ENCODE data around the gene CCKAR.

The CCKAR gene, protein sequence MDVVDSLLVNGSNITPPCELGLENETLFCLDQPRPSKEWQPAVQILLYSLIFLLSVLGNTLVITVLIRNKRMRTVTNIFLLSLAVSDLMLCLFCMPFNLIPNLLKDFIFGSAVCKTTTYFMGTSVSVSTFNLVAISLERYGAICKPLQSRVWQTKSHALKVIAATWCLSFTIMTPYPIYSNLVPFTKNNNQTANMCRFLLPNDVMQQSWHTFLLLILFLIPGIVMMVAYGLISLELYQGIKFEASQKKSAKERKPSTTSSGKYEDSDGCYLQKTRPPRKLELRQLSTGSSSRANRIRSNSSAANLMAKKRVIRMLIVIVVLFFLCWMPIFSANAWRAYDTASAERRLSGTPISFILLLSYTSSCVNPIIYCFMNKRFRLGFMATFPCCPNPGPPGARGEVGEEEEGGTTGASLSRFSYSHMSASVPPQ

GRCh38 chr4:26490111-26490959, at the start of gene CCKAR:
Gene CCKAR, minus strand, starts transcription at chr4:26490484. Its CDS starts 217 bp downstream, at chr4:26490267.
- no peak within 1 kb of the TSS for H3K4me3 ChIP-seq (ENCODE audit: low read depth, low read length)
- DNase-seq (ENCODE audit: low read depth), result no peak
- TF ChIP-seq, protein P1, sequence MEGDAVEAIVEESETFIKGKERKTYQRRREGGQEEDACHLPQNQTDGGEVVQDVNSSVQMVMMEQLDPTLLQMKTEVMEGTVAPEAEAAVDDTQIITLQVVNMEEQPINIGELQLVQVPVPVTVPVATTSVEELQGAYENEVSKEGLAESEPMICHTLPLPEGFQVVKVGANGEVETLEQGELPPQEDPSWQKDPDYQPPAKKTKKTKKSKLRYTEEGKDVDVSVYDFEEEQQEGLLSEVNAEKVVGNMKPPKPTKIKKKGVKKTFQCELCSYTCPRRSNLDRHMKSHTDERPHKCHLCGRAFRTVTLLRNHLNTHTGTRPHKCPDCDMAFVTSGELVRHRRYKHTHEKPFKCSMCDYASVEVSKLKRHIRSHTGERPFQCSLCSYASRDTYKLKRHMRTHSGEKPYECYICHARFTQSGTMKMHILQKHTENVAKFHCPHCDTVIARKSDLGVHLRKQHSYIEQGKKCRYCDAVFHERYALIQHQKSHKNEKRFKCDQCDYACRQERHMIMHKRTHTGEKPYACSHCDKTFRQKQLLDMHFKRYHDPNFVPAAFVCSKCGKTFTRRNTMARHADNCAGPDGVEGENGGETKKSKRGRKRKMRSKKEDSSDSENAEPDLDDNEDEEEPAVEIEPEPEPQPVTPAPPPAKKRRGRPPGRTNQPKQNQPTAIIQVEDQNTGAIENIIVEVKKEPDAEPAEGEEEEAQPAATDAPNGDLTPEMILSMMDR (conservative IDR thresholded peaks at IDR 0.05; ENCODE audit: low read depth, low read length), result no peak

DNA sequence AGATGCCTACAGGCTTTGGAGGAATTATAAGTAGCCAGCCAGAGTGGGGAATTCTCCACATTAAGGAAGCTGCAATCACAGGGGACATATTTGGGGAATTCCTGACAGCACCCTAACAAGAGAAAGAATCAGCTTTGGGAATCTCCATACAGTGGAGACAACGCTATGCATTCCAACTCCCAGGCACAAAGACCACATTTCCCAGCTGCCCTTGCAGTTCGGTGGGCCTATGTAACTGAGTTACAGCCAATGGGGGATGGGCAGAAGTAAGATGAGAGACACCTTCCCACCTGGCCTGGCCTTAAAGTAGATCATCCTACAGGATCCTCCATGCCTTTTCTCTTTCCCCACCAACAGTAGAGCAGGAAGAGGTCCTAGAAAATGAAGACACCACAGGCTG, 43.4 kb upstream of the CCKAR start:
- no peak for DNase-seq (ENCODE audit: low read depth)
- TF ChIP-seq, protein P1 (conservative IDR thresholded peaks at IDR 0.05; ENCODE audit: low read depth, low read length), result no peak
- no peak overlapping the region for H3K4me3 ChIP-seq (ENCODE audit: low read depth, low read length)

DNA sequence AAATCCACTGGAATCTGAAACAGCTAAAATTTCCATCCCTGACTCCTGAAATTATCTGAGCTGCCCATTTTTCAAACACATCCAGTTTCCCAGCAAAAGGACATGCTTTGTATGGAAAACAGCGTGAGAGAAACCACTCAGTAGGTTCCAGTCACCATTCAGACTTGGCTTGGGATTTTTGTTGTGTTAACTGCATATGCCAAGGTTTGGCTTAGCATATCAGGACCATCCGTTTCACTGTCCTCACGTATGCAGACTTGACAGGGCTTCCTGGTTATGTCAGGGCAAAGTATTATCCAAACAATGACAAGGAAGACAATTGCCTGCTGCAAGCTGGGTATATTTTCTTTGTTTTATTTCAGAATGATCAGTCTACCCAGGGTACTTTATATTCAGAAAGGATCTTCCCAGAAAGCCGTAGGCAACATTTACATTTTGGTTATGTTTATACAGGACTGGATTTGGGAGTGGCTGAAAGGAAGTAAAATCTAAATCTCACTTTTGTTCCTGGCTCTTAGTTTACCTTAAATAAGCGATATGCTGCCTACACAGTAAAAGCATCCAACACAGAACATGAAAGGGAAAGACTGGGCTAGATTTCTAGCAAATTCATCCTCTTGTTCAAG, 41.3 kb upstream of the CCKAR start:
- TF ChIP-seq, protein P1 (conservative IDR thresholded peaks at IDR 0.05; ENCODE audit: low read depth, low read length), result no peak
- DNase-seq (ENCODE audit: low read depth), result no peak
- no peak overlapping the region for H3K4me3 ChIP-seq (ENCODE audit: low read depth, low read length)

GRCh38 chr4:26530099-26530498, 39.8 kb upstream of the CCKAR start:
- H3K4me3 ChIP-seq (ENCODE audit: low read depth, low read length), result no peak overlapping the region
- TF ChIP-seq, protein P1 (conservative IDR thresholded peaks at IDR 0.05; ENCODE audit: low read depth, low read length), result no peak
- no peak for DNase-seq (ENCODE audit: low read depth)

GRCh38 chr4:26529479-26529878, 39.2 kb upstream of the CCKAR start:
- TF ChIP-seq, protein P1 (conservative IDR thresholded peaks at IDR 0.05; ENCODE audit: low read depth, low read length), result no peak
- DNase-seq (ENCODE audit: low read depth), result no peak
- no peak overlapping the region for H3K4me3 ChIP-seq (ENCODE audit: low read depth, low read length)

- TF ChIP-seq, protein P1 (conservative IDR thresholded peaks at IDR 0.05; ENCODE audit: low read depth, low read length), result no peak
- no peak for DNase-seq (ENCODE audit: low read depth)
- no peak overlapping the region for H3K4me3 ChIP-seq (ENCODE audit: low read depth, low read length)
Observed at GRCh38 chr4:26525771-26526150, 35.5 kb upstream of the CCKAR start.

Measured in choroid plexus epithelial cell (primary cell).